Measurements from ENCODE around the gene ETNK2.
"Not testable (repeated sequence)": the region's sequence is repeated elsewhere in the genome, so short reads cannot be mapped to it uniquely, and the experiment has no call there.

ETNK2 gene

DNA sequence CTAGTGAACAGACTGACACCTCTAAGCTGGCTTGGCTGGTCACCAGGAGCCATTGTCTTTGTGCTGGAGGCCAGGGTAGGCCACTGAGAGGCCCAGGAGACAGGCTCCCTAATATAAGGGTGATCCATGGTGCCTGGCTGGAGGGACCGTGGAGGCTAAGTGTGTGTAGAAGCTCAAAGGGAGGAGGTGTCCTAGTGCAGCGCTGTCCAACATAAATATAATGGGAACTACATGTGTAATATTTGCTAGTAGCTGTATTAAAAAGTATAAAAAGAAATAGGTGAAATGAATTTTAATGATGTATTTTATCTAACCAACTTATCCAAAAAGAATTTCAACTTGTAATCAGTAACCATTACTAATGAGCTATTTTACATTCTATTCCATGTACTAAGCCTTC, 44.0 kb downstream of the ETNK2 start:
- Mint-ChIP-seq H3K36me3 (peaks cover 11% of the 10 kb centered on the region), H3K4me1 (peaks cover 42% of the 10 kb centered on the region), H3K9me3 (no peaks in the 10 kb centered on the region), H3K27ac (peak overlapping the region; percentile 56), H3K4me3 (no peak overlapping the region)
- no peak for DNase-seq (ENCODE audit: low spot score in 2 of 2)
- ATAC-seq = no peak

- Mint-ChIP-seq H3K9me3 (no peaks in the 10 kb centered on the region), H3K27ac (peak overlapping the region; percentile 56), H3K4me1 (peaks cover 47% of the 10 kb centered on the region), H3K36me3 (peaks cover 11% of the 10 kb centered on the region), H3K4me3 (no peak overlapping the region)
- ATAC-seq (no peak), DNase-seq (ENCODE audit: low spot score in 2 of 2) (no peak)
Observed at GRCh38 chr1:204106825-204107224, 45.0 kb downstream of the ETNK2 start.

DNA sequence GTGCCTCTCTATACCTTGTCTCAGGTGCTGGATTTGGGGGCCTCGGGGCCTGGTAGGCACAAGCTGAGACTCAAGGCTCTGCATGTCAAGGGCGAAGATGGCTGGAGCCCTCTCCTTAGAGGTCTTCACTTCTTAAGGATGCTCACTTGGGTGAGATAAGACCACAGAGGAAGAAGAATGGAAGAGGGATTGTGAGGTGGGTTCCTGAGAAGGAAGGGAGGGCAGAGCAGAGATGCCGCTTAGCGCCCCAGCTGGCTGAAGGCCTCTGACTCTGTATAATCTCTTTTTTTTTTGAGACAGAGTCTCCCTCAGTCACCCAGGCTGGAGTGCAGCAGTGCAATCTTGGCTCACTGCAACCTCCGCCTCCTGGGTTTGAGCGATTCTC, 46.7 kb downstream of the ETNK2 start:
- Mint-ChIP-seq H3K36me3 (peaks cover 11% of the 10 kb centered on the region), H3K4me1 (peaks cover 61% of the 10 kb centered on the region), H3K4me3 (peak overlapping the region; percentile 60), H3K9me3 (no peaks in the 10 kb centered on the region), H3K27ac (peak overlapping the region; percentile 95)
- ATAC-seq (no peak), DNase-seq (ENCODE audit: low spot score in 2 of 2) (no peak)

DNA sequence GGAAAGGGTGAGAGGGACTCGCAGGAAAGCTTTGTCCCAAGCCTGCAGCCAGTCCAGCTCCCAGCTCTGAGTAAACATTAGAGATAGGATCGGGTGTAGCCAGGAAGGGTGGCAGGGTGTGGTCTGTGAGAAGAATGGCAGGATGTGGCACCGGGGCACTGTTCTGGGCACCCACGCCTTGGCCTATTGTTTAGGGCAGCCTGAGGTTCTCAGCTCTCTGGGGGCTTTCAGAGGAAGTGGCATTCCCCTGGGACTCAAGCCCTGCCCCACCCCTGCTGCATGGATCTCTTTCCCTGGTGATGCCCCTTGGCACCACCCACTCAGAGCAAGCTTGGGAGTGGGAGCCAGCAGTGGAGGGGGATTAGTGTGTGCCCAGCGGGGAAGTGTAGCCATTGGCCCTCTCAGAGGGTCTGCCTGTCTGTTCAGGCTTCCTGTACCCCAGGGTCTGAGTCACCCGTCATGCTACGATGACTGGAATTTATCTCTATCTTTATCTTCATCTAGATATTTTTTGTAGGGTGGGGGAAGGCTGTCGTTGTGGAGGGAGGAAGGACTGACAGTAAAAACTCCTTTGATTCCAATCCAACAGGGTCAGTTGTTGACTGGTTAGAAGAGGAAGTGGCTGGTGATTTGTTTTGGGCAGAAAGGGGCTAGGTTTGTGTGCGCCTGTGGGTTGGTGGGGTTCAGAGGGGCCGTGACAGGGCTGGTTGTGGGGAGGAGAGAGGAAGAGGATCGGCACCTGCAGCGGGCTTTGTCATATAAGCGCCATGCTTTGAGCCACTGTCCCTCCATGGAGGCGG, 47.3 kb downstream of the ETNK2 start:
- H3K4me1 Mint-ChIP-seq = peaks cover 63% of the 10 kb centered on the region
- peak in 1 of 2 donors; percentile 63 for DNase-seq (ENCODE audit: low spot score in 2 of 2)
- peak overlapping the region; percentile 95 for H3K27ac Mint-ChIP-seq
- no peaks in the 10 kb centered on the region for H3K9me3 Mint-ChIP-seq
- H3K36me3 Mint-ChIP-seq = peaks cover 11% of the 10 kb centered on the region
- peak overlapping the region; percentile 60 for H3K4me3 Mint-ChIP-seq
- ATAC-seq = peak; percentile 66

DNA sequence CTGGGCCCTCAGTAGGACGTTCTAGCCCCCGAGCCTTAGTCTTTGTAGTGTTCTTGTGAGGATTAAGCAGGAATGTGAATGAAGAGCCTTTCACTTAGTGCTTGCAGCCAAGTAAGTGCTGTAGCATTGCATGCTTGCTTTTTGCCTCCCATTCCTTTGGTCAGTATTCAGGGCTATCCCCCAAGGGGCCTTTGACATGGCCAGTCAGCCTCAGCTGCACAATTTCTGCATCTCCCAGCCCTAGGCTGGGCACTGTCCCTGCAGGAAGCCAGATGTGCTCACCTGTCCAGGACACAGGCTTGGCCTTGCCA, 48.5 kb downstream of the ETNK2 start:
- DNase-seq (ENCODE audit: low spot score in 2 of 2) = no peak

GRCh38 chr1:204102739-204103430, 49.0 kb downstream of the ETNK2 start:
- peaks cover 70% of the 10 kb centered on the region for H3K4me1 Mint-ChIP-seq
- no peaks in the 10 kb centered on the region for H3K9me3 Mint-ChIP-seq
- peak overlapping the region; percentile 75 for H3K4me3 Mint-ChIP-seq
- H3K36me3 Mint-ChIP-seq = peaks cover 11% of the 10 kb centered on the region
- DNase-seq (ENCODE audit: low spot score in 2 of 2) = peak in 1 of 2 donors; percentile 60
- peak overlapping the region; percentile 95 for H3K27ac Mint-ChIP-seq
- ATAC-seq = peak; percentile 45

More for the DNA sequence above, 48.5 kb downstream of the ETNK2 start:
- peak overlapping the region; percentile 75 for H3K4me3 Mint-ChIP-seq
- H3K9me3 Mint-ChIP-seq = no peaks in the 10 kb centered on the region
- H3K27ac Mint-ChIP-seq = peak overlapping the region; percentile 95
- ATAC-seq = no peak
- H3K36me3 Mint-ChIP-seq = peaks cover 11% of the 10 kb centered on the region
- H3K4me1 Mint-ChIP-seq = peaks cover 69% of the 10 kb centered on the region

- DNase-seq (ENCODE audit: low spot score in 2 of 2) (peak in 1 of 2 donors; percentile 66), ATAC-seq (peak; percentile 53)
- Mint-ChIP-seq H3K4me3 (peak overlapping the region; percentile 75), H3K4me1 (peaks cover 65% of the 10 kb centered on the region), H3K27ac (peak overlapping the region; percentile 95), H3K36me3 (peaks cover 11% of the 10 kb centered on the region), H3K9me3 (no peaks in the 10 kb centered on the region)
Observed at GRCh38 chr1:204102029-204102611, 49.7 kb downstream of the ETNK2 start.

GRCh38 chr1:204099754-204100153, 52.1 kb downstream of the ETNK2 start:
- peaks cover 12% of the 10 kb centered on the region for H3K36me3 Mint-ChIP-seq
- H3K9me3 Mint-ChIP-seq; ATAC-seq; H3K4me3 Mint-ChIP-seq; DNase-seq (ENCODE audit: low spot score in 2 of 2): not testable (repeated sequence)
- peak overlapping the region; percentile 95 for H3K27ac Mint-ChIP-seq
- H3K4me1 Mint-ChIP-seq = peaks cover 59% of the 10 kb centered on the region

GRCh38 chr1:204098683-204099082, 53.2 kb downstream of the ETNK2 start:
- Mint-ChIP-seq H3K4me3 (no peak overlapping the region), H3K36me3 (peaks cover 9% of the 10 kb centered on the region), H3K27ac (peak overlapping the region; percentile 68), H3K4me1 (peaks cover 49% of the 10 kb centered on the region), H3K9me3 (no peaks in the 10 kb centered on the region)
- DNase-seq (ENCODE audit: low spot score in 2 of 2) (no peak), ATAC-seq (no peak)

DNA sequence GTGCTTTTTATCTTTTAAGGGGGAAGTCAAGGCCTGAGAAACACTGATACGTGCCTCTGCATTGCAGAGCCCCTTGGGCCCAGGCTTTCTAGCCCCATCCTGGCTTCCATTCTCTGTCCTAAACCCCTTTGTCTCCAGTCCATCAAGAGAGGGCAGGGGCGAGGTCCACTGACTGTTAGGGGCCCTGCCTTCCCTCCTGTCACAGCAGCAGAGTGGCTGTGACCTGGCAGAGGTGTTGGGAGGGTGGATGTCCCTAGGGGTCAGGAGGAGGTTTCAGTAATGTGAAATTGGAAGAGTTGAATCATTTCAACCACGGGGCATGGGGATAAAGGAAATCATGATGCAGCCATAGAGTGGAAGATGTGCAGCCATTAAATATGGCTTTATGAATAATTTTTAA, 54.9 kb downstream of the ETNK2 start:
- peaks cover 4% of the 10 kb centered on the region for H3K36me3 Mint-ChIP-seq
- H3K9me3 Mint-ChIP-seq = no peaks in the 10 kb centered on the region
- no peak for DNase-seq (ENCODE audit: low spot score in 2 of 2)
- peak; percentile 71 for ATAC-seq
- H3K4me1 Mint-ChIP-seq = peaks cover 49% of the 10 kb centered on the region
- no peak overlapping the region for H3K4me3 Mint-ChIP-seq
- H3K27ac Mint-ChIP-seq = peak overlapping the region; percentile 74

- Mint-ChIP-seq H3K4me3 (no peak overlapping the region), H3K4me1 (peaks cover 41% of the 10 kb centered on the region), H3K27ac (peak overlapping the region; percentile 48), H3K9me3 (no peaks in the 10 kb centered on the region), H3K36me3 (peaks cover 4% of the 10 kb centered on the region)
- no peak for ATAC-seq
- DNase-seq (ENCODE audit: low spot score in 2 of 2) = no peak
Observed at GRCh38 chr1:204094856-204095634, 56.8 kb downstream of the ETNK2 start.

- H3K27ac Mint-ChIP-seq = peak overlapping the region; percentile 48
- no peak for DNase-seq (ENCODE audit: low spot score in 2 of 2)
- H3K4me3 Mint-ChIP-seq = no peak overlapping the region
- peaks cover 40% of the 10 kb centered on the region for H3K4me1 Mint-ChIP-seq
- no peaks in the 10 kb centered on the region for H3K9me3 Mint-ChIP-seq
- H3K36me3 Mint-ChIP-seq = peaks cover 4% of the 10 kb centered on the region
- no peak for ATAC-seq
Observed at GRCh38 chr1:204094313-204094729, 57.5 kb downstream of the ETNK2 start.

- Mint-ChIP-seq H3K9me3 (no peaks in the 10 kb centered on the region), H3K36me3 (peaks cover 4% of the 10 kb centered on the region), H3K27ac (peak overlapping the region; percentile 48), H3K4me3 (peak overlapping the region; percentile 53), H3K4me1 (peaks cover 43% of the 10 kb centered on the region)
- DNase-seq (ENCODE audit: low spot score in 2 of 2) = no peak
- no peak for ATAC-seq
Observed at GRCh38 chr1:204093781-204094180, 58.1 kb downstream of the ETNK2 start.

DNA sequence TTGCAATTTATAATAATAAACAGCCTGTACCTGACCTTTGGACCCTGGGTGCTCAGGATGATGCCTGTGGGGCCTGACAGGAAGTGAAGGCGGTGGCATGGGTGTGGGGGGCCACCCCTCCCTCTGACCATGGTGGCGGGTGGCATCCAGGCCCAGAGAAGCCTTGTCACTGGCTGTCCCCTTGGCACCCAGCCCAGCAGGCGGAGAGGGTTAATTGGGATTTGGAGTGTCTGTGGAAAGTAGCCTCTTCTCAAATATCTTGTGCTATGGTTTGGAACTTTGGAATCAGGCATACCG, 58.5 kb downstream of the ETNK2 start:
- Mint-ChIP-seq H3K9me3 (no peaks in the 10 kb centered on the region), H3K36me3 (peaks cover 4% of the 10 kb centered on the region), H3K4me1 (peaks cover 43% of the 10 kb centered on the region), H3K27ac (peak overlapping the region; percentile 48), H3K4me3 (peak overlapping the region; percentile 53)
- no peak for DNase-seq (ENCODE audit: low spot score in 2 of 2)
- peak; percentile 38 for ATAC-seq

Data from stimulated activated effector memory CD8-positive, alpha-beta T cell treated with anti-CD3 and anti-CD28 coated beads, Interleukin-12 subunit alpha, Interleukin-12 subunit beta, amount 100 ng/mL, for 72 hours (primary cell).